HG03025 (cell line): ENCODE data around the gene DOCK7.
"Not testable (repeated sequence)": the region's sequence is repeated elsewhere in the genome, so short reads cannot be mapped to it uniquely, and the experiment has no call there.

ENCODE experiments used
- ATAC-seq: cut with Tn5 transposase; IDR thresholded peaks from one replicate; pipeline ENCODE4 v1.9.1; 2021; ENCODE audit warnings: mild to moderate bottlenecking, moderate library complexity; ENCODE audit not compliant: unreplicated experiment, low FRiP score

The DOCK7 gene

DNA sequence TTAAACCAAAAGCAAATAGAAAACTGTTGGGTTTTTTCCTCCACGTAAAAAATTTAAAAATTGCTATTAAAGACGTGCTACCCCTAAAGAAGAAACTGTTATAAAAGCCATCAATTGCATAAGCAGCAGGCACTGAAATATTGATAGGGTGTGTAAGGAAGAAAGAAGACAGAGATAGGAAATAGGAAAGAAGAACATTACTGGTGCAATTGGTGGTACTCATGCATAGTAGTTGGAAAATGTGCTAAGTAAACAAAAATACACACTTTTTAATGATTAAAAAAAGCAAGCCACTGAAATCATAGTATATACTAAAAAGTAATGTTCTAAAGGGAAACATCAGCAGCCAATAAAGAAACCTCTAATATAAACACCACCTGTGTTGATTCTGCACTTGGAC is 143.6 kb downstream of the DOCK7 start:
- ATAC-seq = no peak

DNA sequence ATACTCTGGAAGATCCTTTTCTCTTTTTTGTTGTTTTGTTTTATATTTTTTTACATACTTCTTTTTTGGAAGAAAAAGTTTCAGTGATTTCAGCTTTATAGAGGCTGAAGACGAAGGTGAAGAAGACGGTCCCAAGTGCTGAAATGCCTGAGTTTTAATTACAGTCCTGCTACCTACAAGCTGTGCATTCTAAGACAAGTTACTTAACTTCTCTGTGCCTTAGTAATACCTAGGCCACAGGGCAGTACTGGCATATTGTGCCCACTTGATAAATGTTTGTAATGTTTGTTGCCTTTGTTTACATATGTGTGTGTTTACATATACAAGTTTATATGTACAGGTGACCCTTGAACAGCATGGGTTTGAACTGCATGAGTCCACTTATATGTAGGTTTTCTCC is 147.1 kb downstream of the DOCK7 start:
- ATAC-seq = no peak

DNA sequence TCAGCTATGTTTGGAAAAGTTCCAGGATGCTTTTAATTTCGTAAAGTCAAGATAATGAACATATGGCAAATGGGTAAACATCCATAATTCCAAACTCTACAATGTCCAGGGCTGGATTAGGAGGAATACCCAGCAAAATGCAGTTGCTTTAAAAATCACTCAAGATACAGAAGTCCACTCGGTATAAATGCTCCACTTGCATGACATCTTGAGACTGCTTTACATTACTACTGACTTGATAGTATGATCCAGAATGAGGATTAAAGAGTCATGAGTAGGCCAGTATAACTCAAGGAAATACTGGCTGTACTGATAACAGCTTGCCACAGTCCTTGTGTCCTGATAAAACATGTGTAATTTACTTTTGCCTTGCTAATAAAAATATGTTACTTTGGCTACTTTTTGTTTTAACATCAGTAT is 149.1 kb downstream of the DOCK7 start:
- no peak for ATAC-seq

DNA sequence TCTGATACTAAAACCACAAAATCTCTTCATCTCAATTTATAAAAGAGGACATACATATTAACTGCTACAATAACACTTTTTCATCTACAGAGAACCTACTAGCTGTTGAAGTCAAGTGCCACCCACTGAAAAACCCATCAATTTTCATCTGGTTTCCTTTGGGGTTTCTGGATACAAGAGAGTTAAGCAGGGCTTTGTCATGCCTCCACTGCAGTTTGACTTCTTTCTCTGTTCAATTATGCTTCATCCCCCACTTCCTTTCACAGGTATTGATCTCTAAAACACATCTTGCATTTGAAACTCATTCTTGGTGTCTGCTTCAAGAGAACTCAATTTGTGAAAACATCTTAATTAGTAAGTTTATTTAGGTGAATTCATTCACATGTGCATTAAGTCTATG is 151.3 kb downstream of the DOCK7 start:
- ATAC-seq = no peak

DNA sequence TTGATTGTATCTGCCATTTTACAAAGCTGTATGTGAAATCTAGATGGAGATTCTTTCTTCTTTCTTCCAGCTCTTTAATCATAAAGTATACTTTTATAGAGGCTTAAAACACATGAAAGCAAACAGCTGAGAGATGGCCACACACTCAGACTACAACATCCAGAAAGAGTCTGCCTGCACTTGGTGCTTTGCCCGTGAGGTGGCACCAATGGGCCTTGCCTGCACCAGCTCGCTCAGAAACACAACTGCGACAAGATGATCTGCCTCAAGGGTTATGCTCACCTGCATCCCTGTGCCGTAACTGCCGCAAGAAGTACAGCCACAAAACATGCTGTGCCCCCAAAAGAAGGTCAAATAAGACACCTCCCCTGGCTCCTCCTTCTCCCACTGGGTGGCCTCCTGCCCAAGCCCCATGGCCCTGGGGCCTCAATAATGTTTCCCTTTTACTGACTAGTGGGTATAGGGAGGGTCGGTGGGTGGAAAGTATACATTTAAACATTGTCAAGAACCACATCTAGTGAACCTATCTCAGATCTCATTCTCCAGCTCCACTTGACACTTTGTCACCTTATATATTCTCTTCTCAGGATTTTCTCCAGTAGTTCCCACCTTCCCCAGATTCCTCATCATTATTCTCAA is 157.6 kb downstream of the DOCK7 start:
- ATAC-seq = no peak

DNA sequence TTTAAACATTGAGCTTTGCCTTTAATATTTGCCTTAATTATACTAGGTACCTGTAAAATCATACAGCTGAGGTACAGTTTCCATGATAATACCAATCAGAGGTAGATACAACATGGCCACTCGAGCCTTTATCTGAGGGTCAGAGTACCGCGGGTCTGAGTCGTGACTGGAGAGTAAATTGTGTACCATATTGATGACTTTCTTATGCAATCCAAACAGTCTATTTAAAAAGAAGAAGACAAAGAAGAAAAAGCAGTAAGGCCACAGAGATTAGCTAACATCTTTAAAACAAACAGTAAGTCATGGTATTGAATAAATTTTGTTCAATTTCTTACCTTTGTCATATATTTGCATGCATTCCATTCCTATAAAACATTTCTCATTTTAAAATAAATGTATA is 159.0 kb downstream of the DOCK7 start:
- no peak for ATAC-seq

DNA sequence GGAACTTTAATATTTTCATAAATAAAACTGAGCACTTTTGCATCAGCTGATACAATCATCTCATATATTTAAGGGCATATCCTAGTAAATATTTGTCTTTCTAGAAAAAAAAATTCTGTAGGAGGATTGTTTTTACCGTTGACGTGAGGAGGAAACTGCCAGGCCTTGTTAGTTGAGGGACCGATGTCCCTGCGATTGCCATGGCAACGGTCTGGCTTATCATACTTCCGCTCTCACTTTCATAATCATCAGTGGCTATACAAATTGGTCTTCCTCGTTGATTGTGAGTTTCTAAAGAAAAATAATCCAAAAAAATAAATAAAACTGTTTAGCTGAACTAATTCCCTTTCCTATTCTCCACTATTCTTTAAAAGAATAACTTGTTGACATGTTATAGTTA is 160.2 kb downstream of the DOCK7 start:
- no peak for ATAC-seq

DNA sequence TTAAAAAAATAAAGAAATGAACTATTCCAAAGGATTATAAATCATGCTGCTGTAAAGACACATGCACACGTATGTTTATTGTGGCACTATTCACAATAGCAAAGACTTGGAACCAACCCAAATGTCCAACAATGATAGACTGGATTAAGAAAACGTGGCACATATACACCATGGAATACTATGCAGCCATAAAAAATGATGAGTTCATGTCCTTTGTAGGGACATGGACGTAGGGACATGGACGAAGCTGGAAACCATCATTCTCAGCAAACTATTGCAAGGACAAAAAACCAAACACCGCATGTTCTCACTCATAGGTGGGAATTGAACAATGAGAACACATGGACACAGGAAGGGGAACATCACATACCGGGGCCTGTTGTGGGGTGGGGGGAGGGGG is 160.8 kb downstream of the DOCK7 start:
- not testable (repeated sequence) for ATAC-seq

DNA sequence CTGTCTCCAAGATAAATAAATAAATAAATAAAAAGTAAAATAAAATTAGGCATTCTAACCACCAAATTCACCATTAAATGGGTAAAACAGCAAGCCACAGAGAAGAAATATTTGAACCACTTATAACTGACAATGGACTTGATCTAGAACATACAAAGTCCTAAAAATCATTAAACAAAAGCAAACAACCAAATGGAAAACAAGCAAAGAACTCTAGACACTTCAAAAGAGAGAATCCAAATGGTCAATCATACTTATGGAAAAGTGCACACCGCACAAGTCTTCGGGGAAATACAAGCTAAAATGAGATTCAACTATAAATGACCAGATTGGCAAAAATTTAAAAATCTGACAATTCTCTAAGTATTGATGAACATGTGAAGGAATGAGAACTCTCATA is 164.3 kb downstream of the DOCK7 start:
- ATAC-seq = no peak

DNA sequence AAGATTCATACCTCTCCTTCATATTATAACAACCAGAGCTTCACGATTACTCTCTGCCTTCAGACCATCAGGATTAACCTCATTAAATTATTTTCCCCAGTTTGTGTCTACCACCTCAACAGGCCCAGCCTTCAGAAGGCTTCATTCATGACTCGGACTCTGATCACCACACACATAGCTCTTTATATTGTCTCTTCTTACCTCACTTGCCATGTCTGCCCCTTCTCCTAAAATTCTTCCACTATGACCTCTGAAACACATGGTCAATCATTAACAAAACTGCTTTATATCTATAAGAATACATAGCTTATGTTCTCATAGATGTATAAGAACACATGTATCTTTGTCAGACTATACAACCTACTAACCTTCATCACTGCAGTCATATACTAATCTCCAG is 171.6 kb downstream of the DOCK7 start:
- ATAC-seq = no peak

DNA sequence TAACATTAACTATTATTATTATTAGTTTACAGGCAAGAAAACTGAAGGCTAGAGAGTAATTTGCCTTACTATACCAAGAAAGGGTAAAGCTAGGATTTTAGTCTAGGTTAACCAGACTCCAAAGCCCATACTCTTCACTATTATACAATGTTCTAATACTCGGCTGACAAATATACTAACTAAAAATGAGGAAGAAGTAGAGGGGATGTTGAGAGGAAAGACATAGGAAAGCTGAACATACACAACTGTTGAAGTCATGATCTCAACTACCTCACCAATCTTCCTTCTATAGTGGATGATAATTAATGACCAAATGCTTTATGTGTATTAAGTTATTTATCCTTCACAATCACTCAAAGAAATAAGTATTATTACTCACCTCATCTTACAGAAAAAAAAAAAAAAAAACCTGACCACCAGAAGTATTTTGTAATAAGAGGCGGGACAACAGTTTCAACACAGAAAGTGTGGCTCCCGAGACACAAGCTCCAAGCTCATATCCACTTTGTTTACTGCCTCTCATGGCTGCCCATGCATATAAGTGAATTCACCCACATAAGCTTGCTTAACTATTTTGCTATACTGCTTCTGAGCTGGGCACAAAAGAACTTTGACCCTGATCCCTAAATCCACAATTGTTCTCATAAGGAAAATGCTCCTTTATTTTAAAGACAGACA is 173.3 kb downstream of the DOCK7 start:
- ATAC-seq = no peak

DNA sequence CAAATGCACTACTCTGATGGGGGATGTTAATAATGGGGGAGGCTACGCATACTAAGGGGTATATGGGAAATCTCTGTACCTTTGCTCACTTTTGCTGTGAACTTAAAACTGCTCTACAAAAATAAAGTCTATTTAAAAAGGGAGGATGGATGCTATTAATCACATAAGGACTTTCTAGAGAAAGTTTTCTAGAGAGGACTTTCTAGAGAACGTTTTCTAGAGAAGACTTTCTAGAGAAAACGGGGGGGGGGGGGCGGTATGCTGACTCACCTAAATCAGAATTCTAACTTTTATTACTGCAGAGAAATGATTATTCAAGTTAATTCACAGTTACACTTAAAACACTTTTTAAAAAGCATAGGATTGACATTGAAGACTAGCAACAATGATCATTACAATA is 175.2 kb downstream of the DOCK7 start:
- ATAC-seq = no peak

DNA sequence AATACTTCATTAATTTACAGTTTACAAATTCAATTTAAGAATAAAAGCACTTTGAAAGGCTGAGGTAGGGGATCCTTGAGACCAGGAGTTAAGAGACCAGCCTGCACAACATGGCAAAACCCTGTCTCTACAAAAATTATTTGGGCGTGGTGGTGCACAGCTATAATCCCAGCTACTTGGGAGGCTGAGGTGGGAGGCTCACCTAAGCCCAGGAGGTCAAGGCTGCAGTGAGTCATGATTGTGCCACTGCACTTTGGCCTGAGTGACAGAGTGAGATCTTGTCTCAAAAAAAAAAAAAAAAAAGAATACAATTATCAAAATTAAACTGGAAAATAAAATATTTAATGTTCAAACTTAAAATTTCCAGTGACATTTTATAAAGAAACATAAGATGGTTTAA is 179.2 kb downstream of the DOCK7 start:
- ATAC-seq = no peak

DNA sequence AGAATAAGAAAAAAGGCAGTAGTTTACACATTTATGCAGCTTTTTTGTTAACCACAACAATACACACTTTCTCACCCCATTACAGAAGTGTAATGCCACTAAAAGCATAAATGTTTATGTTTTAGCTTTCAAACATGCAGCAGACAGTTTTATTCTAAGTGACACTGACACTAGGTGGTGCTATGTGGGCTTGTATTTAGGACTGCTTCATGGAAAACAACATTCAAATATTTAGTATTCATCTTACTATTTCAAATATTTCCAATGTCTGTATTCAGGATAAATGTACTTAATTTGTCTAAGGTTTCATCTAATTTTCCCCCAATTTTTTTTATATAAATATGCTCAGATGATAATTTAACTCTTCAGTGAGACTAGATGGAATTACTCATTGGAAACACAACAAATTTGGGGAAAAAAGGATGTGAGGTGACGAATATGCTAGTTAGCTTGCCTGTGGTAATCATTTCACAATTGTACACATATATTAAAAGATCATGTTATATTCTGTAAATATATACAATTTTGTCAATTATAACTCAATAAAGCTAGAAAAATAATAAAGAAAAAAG is 179.9 kb downstream of the DOCK7 start:
- no peak for ATAC-seq

DNA sequence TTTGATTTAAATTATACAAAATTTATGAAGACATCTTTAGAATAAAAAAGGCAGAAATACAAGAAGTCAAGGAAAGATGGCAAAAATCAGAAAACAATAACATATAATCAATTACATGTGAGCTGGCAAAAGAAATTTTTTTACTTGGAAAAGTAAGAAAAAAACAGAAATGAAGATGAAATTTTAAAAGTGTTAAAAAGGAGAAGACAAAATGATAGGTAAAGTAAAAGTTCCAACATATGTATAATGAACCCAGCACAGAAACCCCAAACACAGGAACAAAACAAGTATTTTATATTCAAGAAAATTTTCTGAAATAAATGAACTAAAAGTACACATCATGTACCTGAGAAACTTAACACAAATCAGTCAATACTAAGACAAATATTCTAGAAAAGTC is 188.0 kb downstream of the DOCK7 start:
- ATAC-seq = no peak

DNA sequence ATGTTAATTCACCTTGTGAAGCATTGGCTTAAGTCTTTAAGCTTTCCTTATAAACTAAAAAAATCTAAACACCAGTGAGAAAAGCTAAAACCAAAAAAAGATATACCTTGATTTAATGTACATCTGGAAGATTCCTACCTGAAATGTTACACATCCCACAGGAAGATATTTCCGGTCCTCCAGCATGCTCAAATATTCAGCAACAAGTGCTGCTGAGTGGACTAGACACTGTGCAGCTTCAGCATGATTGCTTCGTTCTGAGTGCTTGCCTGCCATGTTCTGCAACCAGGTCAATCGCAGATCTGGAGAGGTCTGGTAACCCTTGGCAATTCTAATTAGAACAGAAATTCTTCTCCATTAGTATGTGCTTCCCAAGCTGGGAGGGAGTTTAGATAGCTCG is 194.0 kb downstream of the DOCK7 start:
- no peak for ATAC-seq

DNA sequence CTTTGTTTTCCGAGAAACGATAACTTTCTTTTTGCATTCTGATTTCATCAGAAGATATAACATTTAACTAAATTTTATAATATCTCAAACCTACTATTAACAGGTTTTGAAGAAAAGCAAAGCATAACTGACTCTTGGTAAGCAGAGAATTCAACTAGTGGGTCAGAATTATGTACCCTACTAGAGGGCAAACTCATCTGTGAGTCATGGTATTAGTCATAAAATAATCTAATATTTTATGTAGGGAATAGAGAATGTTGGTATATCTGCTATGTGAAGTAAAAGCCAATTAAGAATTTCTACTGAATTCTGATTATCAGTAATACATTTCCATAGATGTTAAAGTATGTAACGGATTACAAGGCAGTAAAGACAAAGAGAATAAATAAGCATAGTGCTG is 194.5 kb downstream of the DOCK7 start:
- ATAC-seq = no peak

DNA sequence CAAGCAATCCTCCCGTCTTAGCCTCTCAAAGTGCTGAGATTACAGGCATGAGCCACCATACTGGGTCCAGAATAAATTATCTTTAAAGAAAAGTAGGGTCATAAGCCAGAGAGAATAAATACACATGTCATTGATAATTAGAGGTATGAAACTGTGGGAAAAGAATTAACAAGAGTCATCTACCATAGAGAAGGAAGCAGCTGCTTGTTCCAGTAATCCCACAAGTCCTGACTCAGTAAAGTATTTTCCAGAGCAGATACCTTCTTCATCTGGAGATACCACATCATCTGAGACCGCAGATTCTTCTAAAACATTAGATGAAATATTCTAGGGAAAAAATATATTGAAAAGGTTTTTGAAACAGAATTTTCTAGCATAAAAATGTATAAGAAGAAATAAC is 195.7 kb downstream of the DOCK7 start:
- ATAC-seq = no peak

DNA sequence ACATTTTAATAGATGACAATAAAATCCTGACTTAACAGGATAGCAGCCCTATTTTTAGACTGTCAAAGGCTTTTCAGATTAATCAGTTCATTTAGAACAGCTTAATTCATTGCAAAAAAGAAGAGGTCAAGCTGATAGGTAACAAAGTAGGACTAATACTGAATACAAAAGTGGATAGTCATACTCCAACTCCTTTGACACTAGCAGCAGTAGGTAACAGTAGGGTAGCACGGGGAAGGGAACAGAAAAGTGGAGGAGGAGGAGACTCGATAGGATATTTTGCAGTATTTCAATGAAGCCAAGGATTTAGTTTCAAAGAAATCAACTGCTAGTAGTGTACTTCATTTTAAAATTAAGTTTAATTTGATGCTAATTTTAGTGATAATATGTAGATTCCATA is 200.2 kb downstream of the DOCK7 start:
- ATAC-seq = no peak

DNA sequence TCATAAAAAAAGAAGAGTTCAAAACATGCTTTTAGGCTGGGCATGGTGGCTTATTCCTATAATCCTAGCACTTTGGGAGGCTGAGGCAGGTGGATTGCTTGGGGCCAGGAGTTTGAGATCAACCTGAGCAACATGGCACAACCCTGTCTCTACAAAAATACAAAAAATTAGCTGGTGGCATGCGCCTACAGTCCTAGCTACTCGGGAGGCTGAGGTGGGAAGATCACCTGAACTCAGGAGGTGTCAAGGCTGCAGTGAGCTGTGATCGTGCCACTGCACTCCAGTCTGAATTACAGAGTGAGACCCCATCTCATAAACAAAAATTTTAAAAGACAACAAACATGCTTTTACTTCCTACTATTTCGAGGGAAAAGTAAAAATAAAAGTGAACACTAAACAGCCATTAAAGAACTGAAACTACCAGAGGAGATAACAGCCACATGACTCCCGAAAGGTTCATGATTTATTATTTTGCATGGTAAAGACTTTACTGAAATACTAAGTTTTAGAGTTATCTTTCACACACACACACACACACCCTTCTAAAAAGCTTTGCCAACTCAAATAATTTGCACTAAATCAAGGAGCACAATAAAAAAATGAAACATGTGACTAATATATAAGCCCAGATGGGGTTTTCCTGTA is 203.2 kb downstream of the DOCK7 start:
- ATAC-seq = no peak

DNA sequence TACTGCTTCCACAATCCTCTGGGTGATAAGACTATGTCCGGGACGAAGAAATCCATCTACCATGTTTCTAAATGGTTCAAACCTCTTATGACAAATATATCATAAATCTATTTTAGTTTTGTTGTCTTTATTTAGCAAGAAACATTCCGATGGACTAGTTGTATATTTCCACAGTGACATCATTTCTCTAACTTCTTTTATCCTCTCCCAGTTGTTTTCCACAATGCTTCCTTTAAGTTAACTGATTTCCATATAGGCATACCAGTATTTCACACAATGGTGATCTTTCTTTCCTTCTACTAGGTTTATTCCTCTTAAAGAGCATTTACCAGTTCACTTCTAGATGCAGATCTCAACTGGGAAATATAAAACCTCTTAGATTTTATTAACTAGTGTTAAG is 206.5 kb downstream of the DOCK7 start:
- ATAC-seq = no peak
